AG04450 (cell line): ENCODE data around the gene MUC15. TPM values are rescaled to one million over a fixed set of nuclear protein-coding genes. Genes with fewer than 3 reads are reported as not detected.

Source experiments
- CTCF ChIA-PET: fragments of 300-600, 350-600 bp; formaldehyde crosslinking; extraction: SDS; loops from one replicate; lab custom pipeline; 2022; ENCODE audit warnings: antibody characterized with exemption, inconsistent platforms; lab: Charles Lee
- POLR2A ChIA-PET: fragments of 350-600 bp; formaldehyde crosslinking; extraction: SDS; loops from one replicate; lab custom pipeline; 2021; ENCODE audit warnings: antibody characterized with exemption, inconsistent platforms; lab: Yijun Ruan, JAX
- DNase-seq: peaks from one replicate; pipeline ENCODE4 v3.0.0-alpha.2; 2011; ENCODE audit warnings: low read depth, low spot score
- H3K27ac ChIP-seq: one replicate; pipeline ENCODE4 v1.5.1; 2012; ENCODE audit warnings: low read depth, low read length, control low read depth
- H3K27me3 ChIP-seq: one replicate; pipeline ENCODE4 v1.6.0; 2012; ENCODE audit warnings: low read length; ENCODE audit not compliant: control insufficient read depth, insufficient read depth
- H3K4me3 ChIP-seq: 2 replicates; pipeline ENCODE4 v1.5.1; 2011; ENCODE audit warnings: mild to moderate bottlenecking, low read depth, low read length, control low read depth
- H3K9me3 ChIP-seq: 2 replicates; pipeline ENCODE4 v1.5.1; 2012; ENCODE audit warnings: low read length; ENCODE audit not compliant: control insufficient read depth, insufficient read depth
- CTCF ChIP-seq: IDR thresholded peaks from 2 replicates; pipeline ENCODE4 v1.5.1; 2011; ENCODE audit warnings: low read depth, low read length, control low read depth, inconsistent platforms
- polyA plus RNA-seq: library from polyadenylated mRNA; depleted of rRNA; stranded (reverse); fragments of >200 nt; gene quantifications from 2 replicates; pipeline ENCODE4 v1.2.3, GENCODE V29; 2011

The MUC15 gene
- polyA plus RNA-seq, 1 experiment: not detected

DNA sequence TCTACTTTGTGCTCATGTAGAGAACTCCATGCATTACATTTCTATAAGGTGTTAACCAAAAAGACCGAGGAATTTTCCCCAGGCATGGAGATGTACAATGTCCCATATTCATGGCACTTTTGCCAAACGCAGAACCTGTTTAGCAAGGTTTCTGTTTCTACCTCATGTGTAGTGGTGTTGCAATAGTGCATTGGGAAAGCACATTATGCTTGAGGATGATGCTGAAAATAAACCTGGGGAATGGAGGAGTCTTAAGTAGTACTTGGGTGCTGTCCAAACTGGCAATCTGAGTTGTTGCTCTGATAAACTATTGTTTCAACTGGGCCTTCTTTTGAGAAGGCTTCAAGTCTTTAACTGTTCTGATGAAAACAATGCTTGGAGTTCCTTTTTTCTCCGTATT is 11.5 kb upstream of the MUC15 start:
- no peak for DNase-seq
- CTCF ChIA-PET: no interaction called here

DNA sequence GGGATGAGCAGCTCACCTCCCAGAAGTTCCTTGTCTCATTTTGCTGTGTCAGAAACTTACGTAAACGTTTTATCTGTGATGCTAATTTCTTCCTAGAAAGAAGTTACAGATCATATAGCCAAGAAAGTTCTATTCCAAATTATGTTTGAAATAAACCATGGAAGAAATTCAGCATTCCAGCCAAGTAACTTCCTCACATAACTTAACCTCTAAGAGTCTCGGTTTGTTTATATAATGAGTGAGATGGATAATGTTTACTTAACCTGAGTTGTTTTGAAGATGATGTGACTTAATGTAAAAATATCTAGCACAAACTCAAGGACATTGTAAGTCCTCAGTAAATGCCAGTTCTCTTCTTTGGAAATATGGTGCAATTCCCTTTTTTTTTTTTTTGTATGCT is 8.9 kb upstream of the MUC15 start:
- DNase-seq: no peak
- no peak for TF ChIP-seq CTCF
- ChIA-PET CTCF (no interaction called here), POLR2A (no interaction called here)
- Histone ChIP-seq H3K4me3 (no peak overlapping the region), H3K27ac (no peak overlapping the region), H3K27me3 (no peaks in the 10 kb centered on the region), H3K9me3 (no peaks in the 10 kb centered on the region)

More for the DNA sequence above, 11.5 kb upstream of the MUC15 start:
- H3K27ac ChIP-seq: no peak overlapping the region
- H3K4me3 ChIP-seq: no peak overlapping the region
- no peaks in the 10 kb centered on the region for H3K9me3 ChIP-seq
- no peaks in the 10 kb centered on the region for H3K27me3 ChIP-seq
- POLR2A ChIA-PET: no interaction called here
- no peak for TF ChIP-seq CTCF

- Histone ChIP-seq H3K9me3 (no peaks in the 10 kb centered on the region), H3K4me3 (no peak overlapping the region), H3K27ac (no peak overlapping the region), H3K27me3 (no peaks in the 10 kb centered on the region)
- POLR2A ChIA-PET: no interaction called here
- DNase-seq: no peak
- no peak for TF ChIP-seq CTCF
- CTCF ChIA-PET: no interaction called here
These were observed 7.6 kb upstream of the MUC15 start for GRCh38 chr11:26579683-26580082.

GRCh38 chr11:26578998-26579661 is 7.1 kb upstream of the MUC15 start:
- no peaks in the 10 kb centered on the region for H3K27me3 ChIP-seq
- no peaks in the 10 kb centered on the region for H3K9me3 ChIP-seq
- no peak overlapping the region for H3K4me3 ChIP-seq
- H3K27ac ChIP-seq: no peak overlapping the region
- POLR2A ChIA-PET: no interaction called here
- CTCF ChIA-PET: no interaction called here
- no peak for TF ChIP-seq CTCF
- DNase-seq: no peak

GRCh38 chr11:26575946-26576345 is 3.9 kb upstream of the MUC15 start:
- POLR2A ChIA-PET: no interaction called here
- Histone ChIP-seq H3K27ac (no peak overlapping the region), H3K27me3 (no peaks in the 10 kb centered on the region), H3K4me3 (no peak overlapping the region), H3K9me3 (no peaks in the 10 kb centered on the region)
- no peak for DNase-seq
- TF ChIP-seq CTCF: no peak
- CTCF ChIA-PET: no interaction called here
